K562 (cell line): ENCODE measurements around the gene TMEM59. TPM values are rescaled to one million over a fixed set of nuclear protein-coding genes. Genes with fewer than 3 reads are reported as not detected.
A peak's percentile ranks its signal among the peaks of the same experiment; 100 is the strongest.

Experiments
- ASH1L ChIP-seq: fragments of 450-650 bp; IDR thresholded peaks from 2 replicates; pipeline ENCODE4 v1.6.1; 2018; ENCODE audit warnings: borderline replicate concordance, mild to moderate bottlenecking, low read depth; ENCODE audit not compliant: partially characterized antibody
- ATF4 ChIP-seq: fragments of 450-650 bp; formaldehyde crosslinking; IDR thresholded peaks from 2 replicates; pipeline ENCODE4 v1.4.0; 2022; ENCODE audit warnings: mild to moderate bottlenecking, moderate library complexity
- CBFA2T2 ChIP-seq: fragments of 450-650 bp; conservative IDR thresholded peaks from 2 replicates; pipeline ENCODE4 v1.6.1; 2017; ENCODE audit warnings: mild to moderate bottlenecking
- GATAD2A ChIP-seq: fragments of 450-650 bp; IDR thresholded peaks from 2 replicates; pipeline ENCODE4 v1.6.1; 2017
- KLF1 ChIP-seq: fragments of 450-650 bp; IDR thresholded peaks from 2 replicates; pipeline ENCODE4 v1.6.1; 2016; ENCODE audit warnings: missing genetic modification characterization, missing compliant biosample characterization
- MIER1 ChIP-seq: fragments of 450-650 bp; IDR thresholded peaks from 2 replicates; pipeline ENCODE4 v1.6.1; 2016; ENCODE audit warnings: antibody characterized with exemption, mild to moderate bottlenecking, low read depth
- MTA3 ChIP-seq: fragments of 450-650 bp; formaldehyde crosslinking; IDR thresholded peaks from 2 replicates; pipeline ENCODE4 v1.6.1; 2017; ENCODE audit warnings: mild to moderate bottlenecking, borderline replicate concordance
- NFATC3 ChIP-seq: fragments of 450-650 bp; IDR thresholded peaks from 2 replicates; pipeline ENCODE4 v1.6.1; 2017; ENCODE audit warnings: mild to moderate bottlenecking
- RFX5 ChIP-seq: IDR thresholded peaks from 2 replicates; pipeline ENCODE4 v1.6.1; 2011; ENCODE audit warnings: low read depth, mild to moderate bottlenecking, improper control_type of control experiment, low read length
- SFPQ ChIP-seq: fragments of 200-400 bp; formaldehyde crosslinking; IDR thresholded peaks from 2 replicates; pipeline ENCODE4 v1.6.1; 2017; ENCODE audit warnings: mild to moderate bottlenecking, low read depth, low read length, moderate library complexity
- SIX5 ChIP-seq, 2 experiments: IDR thresholded peaks; 2 replicates each; pipeline ENCODE4 v1.6.1; 2011; ENCODE audit warnings: low read length in 2 of 2, borderline replicate concordance in 1 of 2, low read depth in 1 of 2, mild to moderate bottlenecking in 1 of 2, moderate library complexity in 1 of 2; ENCODE audit not compliant: insufficient read depth in 1 of 2
- SOX6 ChIP-seq: fragments of 450-650 bp; IDR thresholded peaks from 2 replicates; pipeline ENCODE4 v1.6.1; 2014; ENCODE audit warnings: mild to moderate bottlenecking
- SRSF3 ChIP-seq: fragments of 200-400 bp; formaldehyde crosslinking; IDR thresholded peaks from 2 replicates; pipeline ENCODE4 v1.6.1; 2016; ENCODE audit warnings: mild to moderate bottlenecking, low read length, moderate library complexity; ENCODE audit not compliant: insufficient read depth
- TRIM24 ChIP-seq, 2 experiments: fragments of 450-650 bp; IDR thresholded peaks; 2 replicates each; pipeline ENCODE4 v1.6.1; 2016
- ZC3H8 ChIP-seq: fragments of 450-650 bp; IDR thresholded peaks from 2 replicates; pipeline ENCODE4 v1.6.1; 2017
- ZNF311 ChIP-seq: fragments of 250-450 bp; sonication (Bioruptor Pico); IDR thresholded peaks from 2 replicates; pipeline ENCODE4 v1.4.0; 2020; ENCODE audit warnings: mild to moderate bottlenecking, moderate library complexity
- ZNF407 ChIP-seq: fragments of 450-650 bp; IDR thresholded peaks from 2 replicates; pipeline ENCODE4 v1.6.1; 2016; ENCODE audit warnings: low read depth
- polyA plus RNA-seq, 8 experiments: library from polyadenylated mRNA; depleted of rRNA in 4 of 8; stranded (reverse) in 5 of 8; unstranded in 3 of 8; fragments of >200 nt; fragmentation: Nextera tagmentation in 2 of 8; fragmentation: Illumina TruSeq in 1 of 8; extraction: Ambion mirVana in 2 of 8; extraction: Trizol in 1 of 8; gene quantifications; 2 replicates each; pipeline versions ENCODE4 v1.2.1 to v1.2.3, GENCODE V29; 2011 to 2014; ENCODE audit warnings: inconsistent platforms in 1 of 8, missing spikeins in 1 of 8
- total RNA-seq, 7 experiments: library from RNA; depleted of rRNA in 6 of 7; stranded (reverse); fragments of >200 nt in 6 of 7; fragmentation: Illumina TruSeq in 2 of 7; extraction: Trizol in 2 of 7; gene quantifications; 2 replicates each; pipeline versions ENCODE4 v1.2.1 to v1.2.3, GENCODE V29; 2011 to 2021; ENCODE audit warnings: low replicate concordance in 1 of 7
- TF ChIP-seq, protein P1 (sequence below): IDR thresholded peaks from 2 replicates; pipeline ENCODE4 v1.6.1; 2014; ENCODE audit warnings: antibody characterized with exemption

The TMEM59 gene
- total and polyA plus RNA-seq, 9 of the 15 experiments (the other 6 are each of a cell fraction or from before 2014, with no cell fraction given): 93.1 to 316 (median 151) TPM

GRCh38 chr1:54054438-54054749 lies 1.4 kb upstream of the TMEM59 start (continued):
- no peak for TF ChIP-seq SFPQ
- TF ChIP-seq ZNF407: no peak
- TF ChIP-seq MIER1: no peak
- no peak for TF ChIP-seq KLF1 (tag)
- no peak for TF ChIP-seq SRSF3
- TF ChIP-seq NFATC3: no peak
- no peak for TF ChIP-seq RFX5
- peak; percentile 73 for TF ChIP-seq CBFA2T2
- TF ChIP-seq ATF4: no peak
- TF ChIP-seq TRIM24 (IDR thresholded peaks at IDR 0.05): no peak
- TF ChIP-seq GATAD2A: no peak
- TF ChIP-seq ZC3H8: no peak
- no peak for TF ChIP-seq ZNF311 (CRISPR knock-in tag)
- TF ChIP-seq, protein P1, sequence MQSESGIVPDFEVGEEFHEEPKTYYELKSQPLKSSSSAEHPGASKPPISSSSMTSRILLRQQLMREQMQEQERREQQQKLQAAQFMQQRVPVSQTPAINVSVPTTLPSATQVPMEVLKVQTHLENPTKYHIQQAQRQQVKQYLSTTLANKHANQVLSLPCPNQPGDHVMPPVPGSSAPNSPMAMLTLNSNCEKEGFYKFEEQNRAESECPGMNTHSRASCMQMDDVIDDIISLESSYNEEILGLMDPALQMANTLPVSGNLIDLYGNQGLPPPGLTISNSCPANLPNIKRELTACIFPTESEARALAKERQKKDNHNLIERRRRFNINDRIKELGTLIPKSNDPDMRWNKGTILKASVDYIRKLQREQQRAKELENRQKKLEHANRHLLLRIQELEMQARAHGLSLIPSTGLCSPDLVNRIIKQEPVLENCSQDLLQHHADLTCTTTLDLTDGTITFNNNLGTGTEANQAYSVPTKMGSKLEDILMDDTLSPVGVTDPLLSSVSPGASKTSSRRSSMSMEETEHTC: no peak
- TF ChIP-seq SIX5 (IDR thresholded peaks at IDR 0.05; ENCODE audit: borderline replicate concordance in 1 of 2, insufficient read depth in 1 of 2, low read depth in 1 of 2, low read length in 2 of 2): no peak
- no peak for TF ChIP-seq ASH1L
- peak; percentile 68 for TF ChIP-seq SOX6
- TF ChIP-seq MTA3: no peak
